ENCODE data around the gene TRIM71. TPM values are rescaled to one million over a fixed set of nuclear protein-coding genes. Genes with fewer than 3 reads are reported as not detected.

Gene TRIM71
- total RNA-seq, 1 donor from 2014 or later = 2.2 TPM

DNA sequence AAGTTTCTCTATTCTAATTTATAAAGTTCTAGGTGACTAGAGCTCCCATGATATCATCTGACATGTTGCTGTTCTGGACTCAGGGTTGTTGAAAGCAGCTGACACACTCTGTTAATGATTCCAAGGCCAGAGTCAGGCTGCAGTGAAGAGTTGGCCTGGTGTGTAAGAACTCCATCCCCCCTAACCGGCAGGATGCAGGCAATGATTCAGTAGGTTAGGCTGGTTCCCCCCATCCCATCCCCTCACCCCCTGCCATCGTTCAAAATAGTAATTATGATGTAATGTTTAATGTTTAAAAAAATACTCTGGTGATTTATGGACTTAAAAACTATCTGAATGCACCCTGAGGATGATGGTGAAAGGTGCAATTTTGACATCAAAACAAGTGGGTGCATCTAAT, 4.6 kb upstream of the TRIM71 start:
- ATAC-seq = peak; percentile 30
- no peak overlapping the region for H3K27ac ChIP-seq
- no peaks in the 10 kb centered on the region for H3K36me3 ChIP-seq
- H3K9me3 ChIP-seq = no peaks in the 10 kb centered on the region
- peaks cover 6% of the 10 kb centered on the region for H3K4me1 ChIP-seq
- no peak overlapping the region for H3K4me3 ChIP-seq
- TF ChIP-seq, protein P1, sequence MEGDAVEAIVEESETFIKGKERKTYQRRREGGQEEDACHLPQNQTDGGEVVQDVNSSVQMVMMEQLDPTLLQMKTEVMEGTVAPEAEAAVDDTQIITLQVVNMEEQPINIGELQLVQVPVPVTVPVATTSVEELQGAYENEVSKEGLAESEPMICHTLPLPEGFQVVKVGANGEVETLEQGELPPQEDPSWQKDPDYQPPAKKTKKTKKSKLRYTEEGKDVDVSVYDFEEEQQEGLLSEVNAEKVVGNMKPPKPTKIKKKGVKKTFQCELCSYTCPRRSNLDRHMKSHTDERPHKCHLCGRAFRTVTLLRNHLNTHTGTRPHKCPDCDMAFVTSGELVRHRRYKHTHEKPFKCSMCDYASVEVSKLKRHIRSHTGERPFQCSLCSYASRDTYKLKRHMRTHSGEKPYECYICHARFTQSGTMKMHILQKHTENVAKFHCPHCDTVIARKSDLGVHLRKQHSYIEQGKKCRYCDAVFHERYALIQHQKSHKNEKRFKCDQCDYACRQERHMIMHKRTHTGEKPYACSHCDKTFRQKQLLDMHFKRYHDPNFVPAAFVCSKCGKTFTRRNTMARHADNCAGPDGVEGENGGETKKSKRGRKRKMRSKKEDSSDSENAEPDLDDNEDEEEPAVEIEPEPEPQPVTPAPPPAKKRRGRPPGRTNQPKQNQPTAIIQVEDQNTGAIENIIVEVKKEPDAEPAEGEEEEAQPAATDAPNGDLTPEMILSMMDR (IDR thresholded peaks at IDR 0.05) = no peak
- no peak for DNase-seq
- intact Hi-C loops (cut with DNase I) = no loop called here
- peaks cover 15% of the 10 kb centered on the region for H3K27me3 ChIP-seq

DNA sequence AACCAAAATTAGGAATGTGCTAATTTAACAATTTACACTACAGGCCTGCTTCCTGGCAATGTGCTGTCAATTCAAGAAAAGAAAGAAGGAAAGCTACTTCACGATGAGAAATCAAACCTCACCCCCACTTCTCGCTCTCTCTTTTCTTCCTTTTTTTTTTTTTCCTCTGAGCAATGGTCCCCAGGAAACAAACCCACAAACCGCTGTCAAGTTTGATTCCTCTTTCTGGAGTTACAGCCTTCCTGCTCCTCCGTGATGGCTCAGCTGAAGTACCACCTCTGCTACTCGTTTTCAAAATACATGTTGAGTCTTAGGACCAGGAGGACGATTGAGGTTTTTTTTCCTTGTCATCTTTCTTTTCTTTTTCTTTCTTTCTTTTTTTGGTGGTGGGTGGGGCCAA, 3.4 kb upstream of the TRIM71 start:
- DNase-seq (no peak), ATAC-seq (peak; percentile 11)
- H3K4me3 ChIP-seq = no peak overlapping the region
- peaks cover 6% of the 10 kb centered on the region for H3K4me1 ChIP-seq
- H3K27me3 ChIP-seq = peaks cover 24% of the 10 kb centered on the region
- H3K36me3 ChIP-seq = no peaks in the 10 kb centered on the region
- H3K9me3 ChIP-seq = no peaks in the 10 kb centered on the region
- H3K27ac ChIP-seq = no peak overlapping the region
- TF ChIP-seq, protein P1 (IDR thresholded peaks at IDR 0.05) = no peak
- intact Hi-C loops (cut with DNase I) = no loop called here

DNA sequence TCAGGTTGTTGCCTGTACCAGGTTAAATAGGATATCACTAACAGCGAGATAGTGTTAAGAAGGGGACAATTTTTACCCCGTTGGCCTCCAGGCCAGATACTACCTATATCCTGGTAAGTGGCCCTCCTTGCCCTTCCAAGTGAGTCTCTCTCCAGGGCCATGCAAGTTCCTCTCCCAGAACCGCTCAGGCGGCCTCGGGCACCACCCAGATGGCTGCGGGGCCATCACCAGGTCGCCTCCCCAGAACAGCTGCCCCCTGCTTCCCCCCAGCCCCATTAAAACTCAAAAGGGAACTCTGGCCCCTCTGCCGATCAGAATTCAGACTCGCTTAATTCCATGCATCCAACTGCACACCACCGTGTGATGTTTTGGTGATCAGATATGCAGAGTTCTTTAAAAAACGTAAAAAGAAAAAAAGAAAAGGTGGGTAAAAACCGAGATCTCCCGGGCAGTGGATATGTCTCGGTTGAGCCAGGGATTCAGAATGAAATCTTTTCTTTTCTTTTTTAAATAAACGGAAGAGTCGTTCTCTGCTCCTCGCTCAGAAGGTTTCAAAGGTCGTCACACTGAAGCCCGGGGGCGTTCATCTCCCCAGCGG, 1.9 kb upstream of the TRIM71 start:
- Histone ChIP-seq H3K4me3 (peak overlapping the region; percentile 56), H3K27ac (no peak overlapping the region), H3K4me1 (peaks cover 6% of the 10 kb centered on the region), H3K9me3 (no peaks in the 10 kb centered on the region), H3K27me3 (peaks cover 35% of the 10 kb centered on the region), H3K36me3 (no peaks in the 10 kb centered on the region)
- intact Hi-C loops (cut with DNase I) = no loop called here
- TF ChIP-seq, protein P1 (IDR thresholded peaks at IDR 0.05) = no peak
- DNase-seq (no peak), ATAC-seq (no peak)

DNA sequence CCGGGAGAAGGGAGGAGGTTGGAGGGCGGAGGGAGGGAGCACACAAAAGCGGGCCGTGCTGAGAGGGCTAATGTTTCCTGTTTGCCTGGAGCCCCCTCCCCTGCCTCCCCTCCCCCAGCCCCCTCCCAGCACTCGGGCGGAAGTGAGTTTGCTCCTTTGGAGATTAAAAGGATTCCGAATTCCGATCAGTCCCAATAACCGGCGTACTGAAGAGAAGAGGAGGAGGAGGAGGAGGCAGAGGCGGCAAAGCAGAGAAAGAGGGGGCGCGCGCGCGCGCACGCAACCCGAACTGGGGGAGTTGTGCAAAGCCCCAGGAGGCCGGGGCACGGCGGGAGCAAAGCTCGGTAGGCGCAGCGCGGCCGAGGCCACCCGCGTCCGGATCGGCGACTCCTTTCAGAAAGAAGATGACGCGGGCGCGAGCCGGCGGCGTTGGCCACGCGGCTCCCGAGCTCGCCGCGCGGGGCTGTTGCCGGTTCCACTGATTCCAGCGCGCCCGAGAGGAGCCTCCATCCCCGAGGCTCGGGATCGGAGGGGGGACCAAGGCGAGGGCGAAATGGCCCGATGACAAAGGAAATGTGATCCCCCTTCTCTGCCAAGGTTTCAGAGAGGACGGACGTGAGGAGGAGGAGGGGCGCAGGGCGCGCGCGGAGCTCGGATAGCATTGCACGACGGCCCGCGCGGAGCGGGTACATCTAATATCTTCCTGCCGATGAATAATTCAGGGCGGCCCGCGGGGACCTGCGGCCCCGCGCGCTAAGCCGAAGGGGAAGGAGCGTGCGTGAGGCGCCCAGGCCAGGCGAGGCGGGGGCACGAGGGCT, 1.1 kb upstream of the TRIM71 start:
- no peak for ATAC-seq
- peaks cover 35% of the 10 kb centered on the region for H3K27me3 ChIP-seq
- intact Hi-C loops (cut with DNase I) = no loop called here
- peak; percentile 78 for DNase-seq
- peaks cover 6% of the 10 kb centered on the region for H3K4me1 ChIP-seq
- TF ChIP-seq, protein P1 (IDR thresholded peaks at IDR 0.05) = no peak
- no peak overlapping the region for H3K27ac ChIP-seq
- H3K4me3 ChIP-seq = peak overlapping the region; percentile 56
- no peaks in the 10 kb centered on the region for H3K9me3 ChIP-seq
- no peaks in the 10 kb centered on the region for H3K36me3 ChIP-seq

DNA sequence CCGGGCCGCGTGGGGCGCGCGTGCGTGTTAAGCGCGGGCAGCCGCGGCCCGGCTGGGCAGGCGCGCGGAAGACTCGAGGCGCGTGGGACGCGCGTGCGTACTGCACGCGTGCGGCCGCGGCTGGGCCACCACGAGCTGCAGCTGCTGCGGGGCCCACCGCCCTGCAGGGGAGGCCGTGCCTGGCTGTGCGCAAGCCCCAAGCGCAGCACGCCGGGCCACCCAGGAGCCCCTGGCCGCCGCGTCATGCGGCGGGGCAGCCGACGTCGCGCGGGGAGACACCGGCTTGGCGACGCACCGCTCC, 590 bp upstream of the TRIM71 start:
- TF ChIP-seq, protein P1 (IDR thresholded peaks at IDR 0.05) = no peak
- H3K27me3 ChIP-seq = peaks cover 35% of the 10 kb centered on the region
- peak overlapping the region; percentile 56 for H3K4me3 ChIP-seq
- DNase-seq = no peak
- no peaks in the 10 kb centered on the region for H3K36me3 ChIP-seq
- H3K27ac ChIP-seq = no peak overlapping the region
- peaks cover 6% of the 10 kb centered on the region for H3K4me1 ChIP-seq
- intact Hi-C loops (cut with DNase I) = no loop called here
- H3K9me3 ChIP-seq = no peaks in the 10 kb centered on the region
- ATAC-seq = peak; percentile 25
